Gastrocnemius medialis (tissue), 4 donors: ENCODE data around the gene SPOCK1. TPM values are rescaled to one million over a fixed set of nuclear protein-coding genes. Genes with fewer than 3 reads are reported as not detected.

Source experiments
- ATAC-seq, 2 donors: fragments of 150-250 bp; one replicate each; pipeline ENCODE4 v1.9.1; 2016
- DNase-seq, 2 donors: peaks; one replicate each; pipeline ENCODE4 v3.0.0-alpha.2; 2019
- H3K27ac ChIP-seq, 4 donors: fragments of 200-600 bp; sonication (generic); 1 replicate in 1 of 4; 2 replicates in 3 of 4; pipeline ENCODE4 v1.5.1; 2016 to 2018; ENCODE audit warnings: mild to moderate bottlenecking in 2 of 4, moderate library complexity in 1 of 4
- H3K27me3 ChIP-seq, 3 donors: fragments of 200-600 bp; sonication (generic) in 2 of 3; 1 replicate in 1 of 3; 2 replicates in 2 of 3; pipeline versions ENCODE4 v1.5.1 to v1.6.0; 2016 to 2019; ENCODE audit warnings: mild to moderate bottlenecking in 1 of 3, moderate library complexity in 1 of 3
- H3K36me3 ChIP-seq, 2 donors: fragments of 200-600 bp; sonication (generic) in 1 of 2; one replicate each; pipeline ENCODE4 v1.5.1; 2017 to 2018
- H3K4me1 ChIP-seq, 2 donors: fragments of 200-600 bp; sonication (generic) in 1 of 2; one replicate each; pipeline ENCODE4 v1.5.1; 2016 to 2017; ENCODE audit warnings: mild to moderate bottlenecking in 2 of 2
- H3K4me3 ChIP-seq, 4 donors: fragments of 200-600 bp; sonication (generic) in 3 of 4; 1 replicate in 1 of 4; 2 replicates in 3 of 4; pipeline ENCODE4 v1.5.1; 2016 to 2019; ENCODE audit warnings: mild to moderate bottlenecking in 2 of 4
- H3K9me3 ChIP-seq, 3 donors: fragments of 200-600 bp; sonication (generic) in 2 of 3; 1 replicate in 1 of 3; 2 replicates in 2 of 3; pipeline ENCODE4 v1.5.1; 2016 to 2019
- CTCF ChIP-seq, 5 experiments: fragments of 450-650 bp in 3 of 5; fragments of 200-600 bp in 2 of 5; sonication (generic) in 2 of 5; IDR thresholded peaks in 4 of 5; conservative IDR thresholded peaks in 1 of 5; 1 replicate in 4 of 5; 2 replicates in 1 of 5; pipeline ENCODE4 v1.5.1; 2016 to 2019; ENCODE audit warnings: antibody characterized with exemption in 5 of 5, mild to moderate bottlenecking in 3 of 5, moderate library complexity in 3 of 5
- POLR2A ChIP-seq, 2 donors: fragments of 450-650 bp; IDR thresholded peaks; one replicate each; pipeline ENCODE4 v1.6.1; 2017; ENCODE audit warnings: antibody characterized with exemption in 2 of 2, mild to moderate bottlenecking in 2 of 2, moderate library complexity in 2 of 2
- in situ Hi-C, 4 donors: fragments of 200-750 bp; cut with MboI; loops; one replicate each; pipeline versions ENCODE4 v1.15.0 to v1.8.0; 2017; ENCODE audit warnings: low sequenced_read_pairs in 4 of 4
- intact Hi-C: fragments of 100-400 bp; cut with DNase I; formaldehyde crosslinking; loops from one replicate; pipeline ENCODE4 v1.15.1; 2023; ENCODE audit warnings: low total_unique reads
- total RNA-seq, 4 donors: library from RNA; depleted of rRNA; stranded (reverse); fragments of >200 nt; gene quantifications; one replicate each; pipeline versions ENCODE4 v1.1.0 to v1.2.3, GENCODE V29; 2016

Gene SPOCK1
- total RNA-seq, 4 donors from 2014 or later = 5.8 to 33.8 (median 25.3) TPM

- H3K36me3 ChIP-seq = no peaks in the 10 kb centered on the region
- in situ Hi-C loops = no loop called here
- no peak overlapping the region for H3K4me3 ChIP-seq
- no peak for TF ChIP-seq POLR2A (IDR thresholded peaks at IDR 0.05)
- no peak for TF ChIP-seq CTCF (IDR thresholded peaks at IDR 0.05 in 4 of 5, conservative IDR thresholded peaks at IDR 0.05 in 1 of 5)
- intact Hi-C loops = no loop called here
- ATAC-seq (no peak), DNase-seq (no peak)
- H3K27me3 ChIP-seq = no peaks in the 10 kb centered on the region
- H3K9me3 ChIP-seq = no peaks in the 10 kb centered on the region
- no peaks in the 10 kb centered on the region for H3K4me1 ChIP-seq
- no peak overlapping the region for H3K27ac ChIP-seq
Observed at GRCh38 chr5:136926073-136926472, 573.1 kb downstream of the SPOCK1 start.

Other genes starting within 250 kb of the SPOCK1 start
- 1 to 10 TPM in 3 of 4 donors, under 1 TPM in 1; 0.46 to 4.6 (median 1.7) TPM for gene KLHL3, start 236.8 kb upstream of the SPOCK1 start, total RNA-seq